ENCODE measurements around the gene ROCK2.

ROCK2 gene

DNA sequence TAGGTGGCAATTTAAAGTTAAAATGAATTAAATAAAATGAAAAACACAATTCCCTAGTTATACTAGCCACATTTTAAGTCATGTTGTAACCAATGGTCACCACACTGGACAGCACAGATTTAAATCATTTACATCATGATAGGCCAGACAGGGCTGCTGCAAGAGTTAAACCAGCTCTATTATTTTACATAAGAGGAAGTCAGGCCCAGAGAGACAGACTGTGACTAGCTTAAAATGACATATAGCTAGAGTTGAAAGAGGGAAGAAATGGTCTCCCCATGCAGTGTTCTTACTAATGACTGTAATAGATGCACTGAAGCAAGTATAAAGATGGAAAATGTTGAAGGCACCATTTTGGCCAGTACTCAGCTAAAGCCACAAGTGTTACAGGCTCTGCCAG lies 119.5 kb downstream of the ROCK2 start:
- Histone ChIP-seq H3K27me3 (ENCODE audit: insufficient read depth, low read length) (no peaks in the 10 kb centered on the region), H3K4me1 (ENCODE audit: insufficient read depth, low read length) (peaks cover 30% of the 10 kb centered on the region), H3K9me3 (ENCODE audit: insufficient read depth, low read depth, low read length) (no peaks in the 10 kb centered on the region), H3K4me3 (ENCODE audit: low read length) (no peak overlapping the region), H3K27ac (ENCODE audit: low read depth, low read length) (0 out of 2 replicates have a peak overlapping the region, but pooled peaks have one; percentile 2), H3K9ac (ENCODE audit: low read depth, low read length) (no peak overlapping the region), H3K36me3 (ENCODE audit: insufficient read depth, low read length) (peaks cover 45% of the 10 kb centered on the region)

DNA sequence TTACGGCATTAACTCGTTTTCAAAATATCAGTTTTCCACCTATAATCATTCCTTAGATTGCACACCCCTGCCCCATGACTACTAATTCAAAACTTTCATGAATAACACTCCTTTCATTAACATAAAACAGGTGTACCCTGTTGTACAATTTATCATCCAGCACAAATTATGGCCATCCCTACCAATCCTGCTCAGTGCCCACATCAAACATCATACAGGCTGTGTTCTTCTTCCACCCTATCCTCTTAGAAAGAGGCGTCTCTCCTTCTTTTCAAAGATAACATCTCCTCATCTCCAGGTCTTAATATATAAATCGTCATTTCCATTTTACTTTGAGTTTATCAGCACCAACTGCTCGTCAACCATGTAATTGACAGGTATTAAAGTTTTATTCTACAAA lies 121.6 kb downstream of the ROCK2 start:
- Histone ChIP-seq H3K4me3 (ENCODE audit: low read length) (no peak overlapping the region), H3K9ac (ENCODE audit: low read depth, low read length) (no peak overlapping the region), H3K27ac (ENCODE audit: low read depth, low read length) (no peak overlapping the region), H3K9me3 (ENCODE audit: insufficient read depth, low read depth, low read length) (no peaks in the 10 kb centered on the region), H3K36me3 (ENCODE audit: insufficient read depth, low read length) (peaks cover 64% of the 10 kb centered on the region), H3K4me1 (ENCODE audit: insufficient read depth, low read length) (peaks cover 30% of the 10 kb centered on the region), H3K27me3 (ENCODE audit: insufficient read depth, low read length) (no peaks in the 10 kb centered on the region)
- WGBS, result 96% methylated on average over 4 of the region's 5 CpGs

DNA sequence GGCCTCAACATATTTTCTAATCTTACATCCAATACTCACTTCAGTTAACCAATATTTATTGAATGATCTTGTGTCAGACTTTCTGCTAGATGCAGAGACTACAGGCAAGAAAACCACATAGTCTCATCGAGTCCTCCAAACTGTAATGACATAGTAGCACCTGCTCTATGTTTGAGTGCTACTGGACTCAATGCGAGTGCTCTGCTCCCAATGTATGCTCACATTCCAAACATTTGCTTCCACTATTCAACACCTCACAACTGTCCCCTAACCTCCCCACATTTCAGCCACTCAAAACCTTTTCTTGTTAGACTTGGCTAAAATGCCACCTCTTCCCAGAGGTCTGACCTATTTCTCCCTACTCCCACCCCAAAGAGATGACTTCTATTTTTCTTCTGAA lies 124.0 kb downstream of the ROCK2 start:
- Histone ChIP-seq H3K4me1 (ENCODE audit: insufficient read depth, low read length) (peaks cover 27% of the 10 kb centered on the region), H3K9ac (ENCODE audit: low read depth, low read length) (no peak overlapping the region), H3K27me3 (ENCODE audit: insufficient read depth, low read length) (no peaks in the 10 kb centered on the region), H3K9me3 (ENCODE audit: insufficient read depth, low read depth, low read length) (no peaks in the 10 kb centered on the region), H3K36me3 (ENCODE audit: insufficient read depth, low read length) (peaks cover 64% of the 10 kb centered on the region), H3K4me3 (ENCODE audit: low read length) (no peak overlapping the region), H3K27ac (ENCODE audit: low read depth, low read length) (no peak overlapping the region)
- 96% methylated on average over 2 of the region's 2 CpGs for WGBS

DNA sequence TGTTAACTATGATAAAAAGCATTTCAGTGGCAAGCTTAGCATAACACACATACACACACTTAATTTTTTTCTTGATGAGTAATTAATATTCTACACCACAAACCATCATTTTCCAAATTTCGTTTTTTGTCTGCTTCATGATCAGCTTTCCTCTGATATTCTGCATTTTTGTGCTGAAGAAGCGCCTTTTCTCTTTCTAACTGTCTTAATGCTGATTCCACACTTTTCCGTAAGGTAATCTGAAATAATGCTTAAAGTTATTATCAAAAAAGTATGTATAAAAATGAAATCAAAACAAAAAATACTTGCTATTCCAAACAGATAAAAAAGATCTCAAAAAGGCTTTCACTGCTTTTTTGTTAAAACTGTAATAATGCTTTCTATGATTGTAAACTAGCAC lies 129.0 kb downstream of the ROCK2 start:
- WGBS, result 90% methylated on average over 2 of the region's 3 CpGs
- H3K36me3 ChIP-seq (ENCODE audit: insufficient read depth, low read length), result peaks cover 90% of the 10 kb centered on the region
- H3K27ac ChIP-seq (ENCODE audit: low read depth, low read length), result no peak overlapping the region
- no peak overlapping the region for H3K4me3 ChIP-seq (ENCODE audit: low read length)
- no peaks in the 10 kb centered on the region for H3K27me3 ChIP-seq (ENCODE audit: insufficient read depth, low read length)
- H3K9me3 ChIP-seq (ENCODE audit: insufficient read depth, low read depth, low read length), result no peaks in the 10 kb centered on the region
- H3K9ac ChIP-seq (ENCODE audit: low read depth, low read length), result no peak overlapping the region
- H3K4me1 ChIP-seq (ENCODE audit: insufficient read depth, low read length), result no peaks in the 10 kb centered on the region

DNA sequence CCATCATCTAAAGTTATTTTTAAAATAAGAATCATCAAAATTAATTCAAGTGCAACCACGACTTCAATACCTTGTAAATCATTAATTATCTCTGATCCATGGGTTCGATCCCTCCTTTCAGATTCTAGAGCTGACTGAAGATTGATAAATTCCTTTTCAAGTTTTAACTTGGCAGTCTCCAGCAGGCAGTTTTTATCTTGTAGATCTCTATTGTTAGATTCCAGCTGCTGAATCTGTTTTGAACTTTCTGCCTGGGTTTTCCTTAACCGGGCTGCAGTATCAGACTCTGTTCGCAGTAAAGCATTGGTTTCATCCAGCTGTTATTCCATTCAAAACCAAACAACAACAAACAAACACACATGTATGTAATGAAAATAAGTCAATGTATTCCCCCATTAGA lies 129.7 kb downstream of the ROCK2 start:
- Histone ChIP-seq H3K27me3 (ENCODE audit: insufficient read depth, low read length) (no peaks in the 10 kb centered on the region), H3K27ac (ENCODE audit: low read depth, low read length) (no peak overlapping the region), H3K36me3 (ENCODE audit: insufficient read depth, low read length) (peaks cover 92% of the 10 kb centered on the region), H3K9ac (ENCODE audit: low read depth, low read length) (no peak overlapping the region), H3K9me3 (ENCODE audit: insufficient read depth, low read depth, low read length) (no peaks in the 10 kb centered on the region), H3K4me1 (ENCODE audit: insufficient read depth, low read length) (no peaks in the 10 kb centered on the region), H3K4me3 (ENCODE audit: low read length) (no peak overlapping the region)
- WGBS, result 93% methylated on average over 4 of the region's 4 CpGs

DNA sequence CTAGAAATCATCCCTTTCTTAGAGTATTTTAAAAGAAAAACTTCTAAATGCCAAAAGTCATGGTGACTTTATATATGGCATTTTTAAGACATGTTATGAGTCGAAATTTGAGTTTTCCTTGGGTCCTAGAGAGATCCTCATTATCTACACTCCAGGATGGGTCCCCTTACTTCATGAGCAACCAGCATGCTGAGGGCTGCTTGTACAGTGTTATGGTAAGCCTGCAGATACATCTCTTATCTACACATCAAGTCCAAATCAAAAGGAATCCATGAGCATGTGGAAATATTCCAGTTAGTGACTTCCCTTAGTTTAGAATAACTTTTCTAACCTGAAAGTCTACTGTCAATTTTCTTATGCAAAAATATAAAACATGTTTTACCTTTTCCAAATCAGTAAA lies 130.5 kb downstream of the ROCK2 start:
- 83% methylated on average over 1 of the region's 1 CpG for WGBS
- H3K36me3 ChIP-seq (ENCODE audit: insufficient read depth, low read length), result peaks cover 93% of the 10 kb centered on the region

DNA sequence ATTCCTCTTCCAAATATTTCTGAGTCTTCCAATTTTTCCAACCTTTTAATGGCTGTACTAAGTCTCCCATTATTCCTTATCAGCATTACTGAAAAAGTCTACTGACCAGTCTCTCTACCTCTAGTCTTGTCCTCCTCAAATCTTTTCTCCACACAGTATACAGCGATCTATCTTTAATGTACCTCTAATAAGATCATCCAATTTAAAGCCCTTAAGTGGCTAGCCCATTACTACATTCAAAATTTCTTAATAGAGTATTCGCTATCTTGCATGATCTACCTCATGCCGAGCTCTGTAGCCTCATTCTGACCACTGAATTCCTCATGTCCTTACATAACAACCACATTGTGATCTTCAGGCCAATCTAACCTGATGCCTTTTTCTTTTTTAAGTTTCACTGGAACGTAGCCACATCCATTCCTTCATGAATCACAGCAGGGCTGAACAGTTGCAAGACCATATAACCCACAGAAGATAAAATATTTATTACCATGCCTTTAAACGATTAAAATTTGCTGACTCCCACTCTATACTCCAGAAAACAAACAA lies 131.3 kb downstream of the ROCK2 start:
- no peak overlapping the region for H3K4me3 ChIP-seq (ENCODE audit: low read length)
- H3K4me1 ChIP-seq (ENCODE audit: insufficient read depth, low read length), result no peaks in the 10 kb centered on the region
- H3K27ac ChIP-seq (ENCODE audit: low read depth, low read length), result no peak overlapping the region
- 92% methylated on average over 5 of the region's 5 CpGs for WGBS
- H3K36me3 ChIP-seq (ENCODE audit: insufficient read depth, low read length), result peaks cover 91% of the 10 kb centered on the region
- no peaks in the 10 kb centered on the region for H3K9me3 ChIP-seq (ENCODE audit: insufficient read depth, low read depth, low read length)
- H3K27me3 ChIP-seq (ENCODE audit: insufficient read depth, low read length), result no peaks in the 10 kb centered on the region
- H3K9ac ChIP-seq (ENCODE audit: low read depth, low read length), result no peak overlapping the region

More for the DNA sequence above, 130.5 kb downstream of the ROCK2 start:
- H3K4me3 ChIP-seq (ENCODE audit: low read length), result no peak overlapping the region
- no peaks in the 10 kb centered on the region for H3K4me1 ChIP-seq (ENCODE audit: insufficient read depth, low read length)
- H3K27ac ChIP-seq (ENCODE audit: low read depth, low read length), result no peak overlapping the region
- H3K27me3 ChIP-seq (ENCODE audit: insufficient read depth, low read length), result no peaks in the 10 kb centered on the region
- H3K9ac ChIP-seq (ENCODE audit: low read depth, low read length), result no peak overlapping the region
- H3K9me3 ChIP-seq (ENCODE audit: insufficient read depth, low read depth, low read length), result no peaks in the 10 kb centered on the region

DNA sequence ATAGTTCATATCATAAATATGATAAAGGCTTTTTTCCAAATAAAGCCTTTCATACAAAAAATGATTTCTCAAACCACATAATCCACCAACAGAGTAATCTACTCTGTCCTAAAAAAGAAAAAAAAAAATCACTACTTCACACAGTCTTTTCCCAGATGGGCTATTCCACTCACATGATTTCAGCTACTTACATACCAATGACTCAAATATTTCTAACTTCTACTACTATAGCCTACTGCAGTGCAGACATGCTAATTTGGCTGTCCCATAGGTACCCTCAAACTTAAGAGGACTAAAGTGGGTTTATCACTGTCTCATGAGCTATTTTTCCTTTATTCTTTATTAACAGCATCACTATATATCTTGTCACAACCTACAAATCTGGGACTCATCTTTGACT lies 131.8 kb downstream of the ROCK2 start:
- Histone ChIP-seq H3K9ac (ENCODE audit: low read depth, low read length) (no peak overlapping the region), H3K27ac (ENCODE audit: low read depth, low read length) (no peak overlapping the region), H3K36me3 (ENCODE audit: insufficient read depth, low read length) (peaks cover 91% of the 10 kb centered on the region), H3K27me3 (ENCODE audit: insufficient read depth, low read length) (no peaks in the 10 kb centered on the region), H3K9me3 (ENCODE audit: insufficient read depth, low read depth, low read length) (no peaks in the 10 kb centered on the region), H3K4me3 (ENCODE audit: low read length) (no peak overlapping the region), H3K4me1 (ENCODE audit: insufficient read depth, low read length) (no peaks in the 10 kb centered on the region)

DNA sequence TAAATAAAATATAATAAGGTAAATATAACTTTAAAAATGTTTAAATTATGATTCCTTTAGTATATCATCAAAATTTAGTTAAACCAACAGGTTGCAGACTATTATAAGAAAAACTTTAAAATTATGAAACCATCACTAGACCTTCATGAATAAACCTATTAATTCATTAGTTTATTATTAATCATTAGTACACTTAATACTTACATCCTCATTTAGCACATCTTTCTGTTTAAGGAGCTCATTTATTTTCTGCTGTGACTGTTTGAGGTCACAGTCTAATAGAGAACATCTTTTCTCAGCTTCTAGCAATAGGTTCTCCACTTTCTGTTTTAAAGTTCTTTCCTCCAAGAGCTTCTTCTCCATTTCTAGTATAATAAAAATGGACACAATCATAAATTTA lies 136.4 kb downstream of the ROCK2 start:
- no peaks in the 10 kb centered on the region for H3K4me1 ChIP-seq (ENCODE audit: insufficient read depth, low read length)
- H3K36me3 ChIP-seq (ENCODE audit: insufficient read depth, low read length), result peaks cover 72% of the 10 kb centered on the region
- no peak overlapping the region for H3K27ac ChIP-seq (ENCODE audit: low read depth, low read length)
- no peaks in the 10 kb centered on the region for H3K9me3 ChIP-seq (ENCODE audit: insufficient read depth, low read depth, low read length)
- H3K4me3 ChIP-seq (ENCODE audit: low read length), result no peak overlapping the region
- H3K9ac ChIP-seq (ENCODE audit: low read depth, low read length), result no peak overlapping the region
- H3K27me3 ChIP-seq (ENCODE audit: insufficient read depth, low read length), result no peaks in the 10 kb centered on the region

DNA sequence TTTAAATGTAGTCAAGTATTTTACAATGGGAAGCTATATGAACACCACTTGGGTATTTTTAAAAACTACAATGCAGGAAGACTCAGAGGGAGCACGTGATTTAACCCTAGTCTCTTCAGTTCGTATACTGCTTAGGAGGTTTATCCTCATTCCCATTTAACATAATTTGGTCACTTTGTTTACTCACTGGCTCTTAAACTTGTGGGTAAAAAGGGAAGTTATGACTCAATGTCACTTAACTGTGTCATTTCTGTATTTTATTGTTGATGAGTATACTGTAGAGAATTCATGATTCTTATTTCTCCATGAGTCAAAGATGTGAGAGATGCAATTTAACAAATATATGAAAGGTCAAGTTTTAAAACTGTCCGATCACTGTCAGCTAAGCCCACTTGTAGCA lies 141.0 kb downstream of the ROCK2 start:
- no peaks in the 10 kb centered on the region for H3K9me3 ChIP-seq (ENCODE audit: insufficient read depth, low read depth, low read length)
- no peaks in the 10 kb centered on the region for H3K4me1 ChIP-seq (ENCODE audit: insufficient read depth, low read length)
- peaks cover 69% of the 10 kb centered on the region for H3K36me3 ChIP-seq (ENCODE audit: insufficient read depth, low read length)
- no peak overlapping the region for H3K9ac ChIP-seq (ENCODE audit: low read depth, low read length)
- H3K27me3 ChIP-seq (ENCODE audit: insufficient read depth, low read length), result no peaks in the 10 kb centered on the region
- no peak overlapping the region for H3K4me3 ChIP-seq (ENCODE audit: low read length)
- no peak overlapping the region for H3K27ac ChIP-seq (ENCODE audit: low read depth, low read length)
- WGBS, result 91% methylated on average over 2 of the region's 3 CpGs

DNA sequence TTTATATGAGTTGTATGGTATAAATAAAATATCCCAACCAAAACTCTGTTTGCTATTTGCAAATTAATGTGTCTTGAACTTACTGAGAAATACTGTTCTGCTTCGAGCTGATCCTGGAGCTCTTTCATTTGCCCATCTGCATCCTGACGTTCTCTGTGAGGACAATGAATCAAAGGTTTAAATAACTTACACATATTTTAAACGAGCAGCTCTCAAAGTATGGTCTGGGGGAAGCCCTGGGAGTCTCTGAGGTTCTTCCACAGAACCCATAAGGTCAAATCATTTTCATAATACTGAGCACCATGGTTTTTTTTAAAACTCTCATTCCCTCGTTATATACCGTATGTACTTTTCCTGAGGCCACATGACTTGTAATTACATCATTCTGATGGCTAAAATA lies 142.5 kb downstream of the ROCK2 start:
- H3K27me3 ChIP-seq (ENCODE audit: insufficient read depth, low read length), result no peaks in the 10 kb centered on the region
- peaks cover 71% of the 10 kb centered on the region for H3K36me3 ChIP-seq (ENCODE audit: insufficient read depth, low read length)
- H3K9me3 ChIP-seq (ENCODE audit: insufficient read depth, low read depth, low read length), result no peaks in the 10 kb centered on the region
- no peak overlapping the region for H3K4me3 ChIP-seq (ENCODE audit: low read length)
- no peaks in the 10 kb centered on the region for H3K4me1 ChIP-seq (ENCODE audit: insufficient read depth, low read length)
- H3K9ac ChIP-seq (ENCODE audit: low read depth, low read length), result no peak overlapping the region
- 98% methylated on average over 5 of the region's 5 CpGs for WGBS
- H3K27ac ChIP-seq (ENCODE audit: low read depth, low read length), result no peak overlapping the region

DNA sequence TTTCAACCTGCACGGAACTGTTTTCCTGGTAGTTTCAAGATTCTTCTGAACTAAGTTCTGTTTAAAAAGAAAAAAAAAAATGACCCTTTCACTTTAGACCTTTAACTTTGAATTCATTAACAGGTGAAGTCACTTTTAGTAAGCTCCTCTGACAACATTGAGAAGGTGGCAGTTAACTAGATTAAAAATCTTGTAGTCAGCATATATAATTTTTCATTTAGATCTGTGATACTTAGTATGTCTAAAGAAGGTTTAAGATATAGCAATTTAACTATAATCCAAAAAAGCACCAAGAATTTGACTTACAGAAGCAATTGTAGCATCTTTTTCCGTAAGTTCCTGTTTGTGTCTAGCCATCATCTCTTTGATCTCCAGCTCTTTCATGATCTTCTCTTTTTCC lies 143.8 kb downstream of the ROCK2 start:
- H3K9me3 ChIP-seq (ENCODE audit: insufficient read depth, low read depth, low read length), result no peaks in the 10 kb centered on the region
- no peak overlapping the region for H3K27ac ChIP-seq (ENCODE audit: low read depth, low read length)
- WGBS, result 92% methylated on average over 2 of the region's 2 CpGs
- no peaks in the 10 kb centered on the region for H3K4me1 ChIP-seq (ENCODE audit: insufficient read depth, low read length)
- H3K9ac ChIP-seq (ENCODE audit: low read depth, low read length), result no peak overlapping the region
- peaks cover 79% of the 10 kb centered on the region for H3K36me3 ChIP-seq (ENCODE audit: insufficient read depth, low read length)
- no peak overlapping the region for H3K4me3 ChIP-seq (ENCODE audit: low read length)
- H3K27me3 ChIP-seq (ENCODE audit: insufficient read depth, low read length), result no peaks in the 10 kb centered on the region
